HepG2 (cell line): ENCODE results near the gene P2RY8. TPM values are rescaled to one million over a fixed set of nuclear protein-coding genes. Genes with fewer than 3 reads are reported as not detected.

ENCODE experiments used
- ATAC-seq: fragments of 200-7000 bp; cut with Tn5 transposase; 3 replicates; pipeline ENCODE4 v1.9.1; 2020; ENCODE audit warnings: mild to moderate bottlenecking, moderate library complexity
- BruUV-seq: library from RNA; stranded (reverse); fragments of 400-500 nt; replicated peaks from 2 replicates; lab custom pipeline; 2021; lab: Mats Ljungman, UMichigan
- CTCF ChIA-PET: fragments of 300-600 bp; formaldehyde crosslinking; extraction: SDS; loops from one replicate; lab custom pipeline; 2021; ENCODE audit warnings: low total read pairs, inconsistent platforms, low intra/inter-chr PET ratio; lab: Yijun Ruan, JAX
- POLR2A ChIA-PET: fragments of 350-600 bp; sonication (Branson Sonifier 250); formaldehyde crosslinking; loops from one replicate; lab custom pipeline; 2020; ENCODE audit warnings: antibody characterized with exemption, inconsistent platforms; lab: Yijun Ruan, JAX
- DNase-seq: peaks from one replicate; pipeline ENCODE4 v3.0.0-alpha.2; 2015; ENCODE audit warnings: low spot score
- FAIRE-seq: peaks from 3 replicates; lab custom pipeline; 2011; peaks lifted over from hg19 to GRCh38; lab: Jason Lieb, UNC
- H2AFZ ChIP-seq: one replicate; pipeline ENCODE4 v1.6.1; 2011; ENCODE audit warnings: low read length, inconsistent platforms
- H3K27ac ChIP-seq: fragments of 300-600 bp; 3 replicates; pipeline ENCODE4 v1.8.0; 2011; ENCODE audit warnings: mixed run types, mild to moderate bottlenecking, mixed read lengths, low read length, inconsistent platforms; ENCODE audit not compliant: insufficient read depth; ENCODE audit errors: extremely low read length
- H3K27me3 ChIP-seq, 2 experiments: fragments of 200-600 bp in 1 of 2; 2 replicates in 1 of 2; 3 replicates in 1 of 2; pipeline versions ENCODE4 v1.6.0 to v1.8.0; 2011; ENCODE audit warnings: low read length in 2 of 2, mild to moderate bottlenecking in 2 of 2, moderate library complexity in 2 of 2, inconsistent platforms in 1 of 2; ENCODE audit not compliant: insufficient read depth in 2 of 2, control insufficient read depth in 1 of 2
- H3K36me3 ChIP-seq, 2 experiments: fragments of 200-600 bp in 1 of 2; replicated peaks in 1 of 2; 2 replicates in 1 of 2; 3 replicates in 1 of 2; pipeline versions ENCODE4 v1.5.1 to v1.8.0; 2011; ENCODE audit warnings: low read length in 2 of 2, inconsistent platforms in 1 of 2; ENCODE audit not compliant: insufficient read depth in 2 of 2, control insufficient read depth in 1 of 2
- H3K4me1 ChIP-seq: 2 replicates; pipeline ENCODE4 v1.5.1; 2012; ENCODE audit warnings: low read length, inconsistent platforms; ENCODE audit not compliant: insufficient read depth
- H3K4me2 ChIP-seq: 2 replicates; pipeline ENCODE4 v1.6.0; 2011; ENCODE audit warnings: low read depth, low read length, inconsistent platforms
- H3K4me3 ChIP-seq, 3 experiments: fragments of 200-600 bp in 1 of 3; sonication (generic), shearing (Covaris generic) in 1 of 3; replicated peaks in 1 of 3; 2 replicates each; pipeline ENCODE4 v1.5.1; 2011 to 2016; ENCODE audit warnings: low read length in 3 of 3, inconsistent platforms in 2 of 3, low read depth in 2 of 3, mild to moderate bottlenecking in 2 of 3, control low read depth in 1 of 3, mixed read lengths in 1 of 3; ENCODE audit not compliant: insufficient read depth in 1 of 3
- H3K79me2 ChIP-seq: one replicate; pipeline ENCODE4 v1.6.1; 2011; ENCODE audit warnings: low read length, inconsistent platforms; ENCODE audit not compliant: insufficient read depth
- H3K9ac ChIP-seq: 2 replicates; pipeline ENCODE4 v1.6.0; 2011; ENCODE audit warnings: mild to moderate bottlenecking, low read depth, low read length, inconsistent platforms; ENCODE audit not compliant: insufficient read depth
- H3K9me3 ChIP-seq: 2 replicates; pipeline ENCODE4 v1.5.1; 2012; ENCODE audit warnings: mild to moderate bottlenecking, low read length
- H4K20me1 ChIP-seq: 2 replicates; pipeline ENCODE4 v1.6.0; 2011; ENCODE audit warnings: inconsistent platforms, mild to moderate bottlenecking, low read length, moderate library complexity; ENCODE audit not compliant: insufficient read depth
- ATAD3A ChIP-seq: sonication (generic); formaldehyde crosslinking; IDR thresholded peaks from 2 replicates; pipeline ENCODE4 v1.4.0; 2020; ENCODE audit warnings: missing genetic modification reagents
- BRF2 ChIP-seq: sonication (generic); formaldehyde crosslinking; IDR thresholded peaks from 2 replicates; pipeline ENCODE4 v1.8.1; 2022; ENCODE audit warnings: mild to moderate bottlenecking, missing genetic modification reagents
- GMEB2 ChIP-seq: IDR thresholded peaks from 2 replicates; pipeline ENCODE4 v1.6.1; 2016; ENCODE audit warnings: missing biosample characterization, missing genetic modification reagents, low read depth
- HNF4G ChIP-seq, 2 experiments: sonication (generic) in 1 of 2; formaldehyde crosslinking in 1 of 2; IDR thresholded peaks; 2 replicates each; pipeline versions ENCODE4 v1.4.0 to v1.6.1; 2011 to 2020; ENCODE audit warnings: borderline replicate concordance in 2 of 2, low read depth in 2 of 2, mild to moderate bottlenecking in 2 of 2, low read length in 1 of 2, missing genetic modification reagents in 1 of 2, moderate library complexity in 1 of 2
- MXD1 ChIP-seq: sonication (generic); formaldehyde crosslinking; IDR thresholded peaks from 2 replicates; pipeline ENCODE4 v1.4.0; 2020; ENCODE audit warnings: mild to moderate bottlenecking, missing genetic modification reagents
- NCOA1 ChIP-seq: sonication (generic); formaldehyde crosslinking; IDR thresholded peaks from 2 replicates; pipeline ENCODE4 v1.9.0; 2021; ENCODE audit warnings: missing genetic modification reagents
- PAWR ChIP-seq: sonication (generic); formaldehyde crosslinking; IDR thresholded peaks from 2 replicates; pipeline ENCODE4 v1.4.0; 2020; ENCODE audit warnings: missing genetic modification reagents, mild to moderate bottlenecking, borderline replicate concordance
- PCBP2 ChIP-seq: fragments of 200-400 bp; formaldehyde crosslinking; optimal IDR thresholded peaks from 2 replicates; pipeline ENCODE3; 2018; ENCODE audit warnings: low read length, low read depth; ENCODE audit not compliant: poor library complexity, severe bottlenecking
- POLR2A ChIP-seq, 2 experiments: IDR thresholded peaks; 2 replicates each; pipeline ENCODE4 v1.6.1; 2011; ENCODE audit warnings: low read depth in 2 of 2, low read length in 2 of 2, mild to moderate bottlenecking in 1 of 2, moderate library complexity in 1 of 2; ENCODE audit not compliant: insufficient read depth in 1 of 2
- ZNF124 ChIP-seq: sonication (generic); formaldehyde crosslinking; IDR thresholded peaks from 2 replicates; pipeline ENCODE4 v1.4.0; 2020; ENCODE audit warnings: missing genetic modification reagents
- ZNF431 ChIP-seq: sonication (generic); formaldehyde crosslinking; IDR thresholded peaks from 2 replicates; pipeline ENCODE4 v1.9.0; 2022; ENCODE audit warnings: missing genetic modification reagents, low read depth, mild to moderate bottlenecking, borderline replicate concordance
- ZNF546 ChIP-seq: sonication (generic); formaldehyde crosslinking; conservative IDR thresholded peaks from 2 replicates; pipeline ENCODE4 v1.8.1; 2023; ENCODE audit warnings: mild to moderate bottlenecking, missing genetic modification reagents
- ZNF598 ChIP-seq: sonication (generic); formaldehyde crosslinking; IDR thresholded peaks from 2 replicates; pipeline ENCODE4 v1.5.1; 2020; ENCODE audit warnings: mild to moderate bottlenecking, missing genetic modification reagents, borderline replicate concordance
- ZSCAN9 ChIP-seq: IDR thresholded peaks from 2 replicates; pipeline ENCODE4 v1.6.1; 2016; ENCODE audit warnings: borderline replicate concordance
- WGBS: methylation state at CpG from one replicate; pipeline ENCODE4 v1.1.6; 2017; ENCODE audit warnings: low lambda C conversion rate; 5-methylcytosine and 5-hydroxymethylcytosine counted together
- in situ Hi-C: cut with HindIII; loops from 2 replicates; pipeline ENCODE4 v1.10.0; 2017; ENCODE audit warnings: low pct_unique_long_range_greater_than_20kb; ENCODE audit not compliant: extremely low pct_ligation_motif_present
- intact Hi-C: fragments of 100-400 bp; cut with micrococcal nuclease; formaldehyde crosslinking; loops from one replicate; pipeline ENCODE4 v1.10.0; 2022; ENCODE audit not compliant: unreplicated experiment
- polyA plus RNA-seq, 8 experiments: library from polyadenylated mRNA; depleted of rRNA in 3 of 8; stranded (reverse) in 7 of 8; unstranded in 1 of 8; fragments of >200 nt; fragmentation: Illumina TruSeq in 4 of 8; extraction: Trizol in 4 of 8; gene quantifications; 2 replicates each; pipeline versions ENCODE4 v1.2.1 to v1.2.3, GENCODE V29; 2011 to 2016; ENCODE audit warnings: low read depth in 4 of 8, missing spikeins in 1 of 8, mixed read lengths in 1 of 8; ENCODE audit not compliant: insufficient read depth in 1 of 8
- total RNA-seq, 5 experiments: library from RNA; depleted of rRNA; stranded (reverse); fragments of >200 nt; fragmentation: Illumina TruSeq; extraction: Trizol; gene quantifications; 2 replicates each; pipeline ENCODE4 v1.2.3, GENCODE V29; 2016; ENCODE audit warnings: low read depth in 1 of 5

P2RY8 gene
- total and polyA plus RNA-seq, 2 of the 13 experiments (the other 11 are each of a cell fraction or from before 2014, with no cell fraction given), result 1.0 to 1.3 TPM

GRCh38 chrX:1442724-1443367 is 94.1 kb downstream of the P2RY8 start:
- ATAC-seq (no peak), DNase-seq (no peak), FAIRE-seq (no peak)
- TF ChIP-seq ZNF431 (no peak), PCBP2 (no peak), ZNF124 (CRISPR knock-in tag) (no peak), HNF4G (IDR thresholded peaks at IDR 0.05; ENCODE audit: borderline replicate concordance, low read depth, low read length) (no peak), HNF4G (CRISPR knock-in tag; IDR thresholded peaks at IDR 0.05; ENCODE audit: borderline replicate concordance, low read depth) (no peak), ATAD3A (no peak), BRF2 (CRISPR knock-in tag) (no peak), ZNF546 (CRISPR knock-in tag) (no peak), PAWR (CRISPR knock-in tag) (no peak), MXD1 (no peak), NCOA1 (no peak), POLR2A (IDR thresholded peaks at IDR 0.05; ENCODE audit: insufficient read depth in 1 of 2, low read depth in 2 of 2, low read length in 2 of 2) (no peak), ZNF598 (no peak), GMEB2 (CRISPR knock-in tag) (no peak), ZSCAN9 (CRISPR knock-in tag) (no peak)
- H3K27ac ChIP-seq, result no peak overlapping the region
- H2AFZ ChIP-seq, result no peak overlapping the region
- H3K4me1 ChIP-seq, result no peaks in the 10 kb centered on the region
- no peak overlapping the region for H3K9ac ChIP-seq
- H3K9me3 ChIP-seq, result no peaks in the 10 kb centered on the region
- intact Hi-C loops (no loop called here), in situ Hi-C loops (no loop called here)
- BruUV-seq, result no TSS peak
- CTCF ChIA-PET, result no interaction called here
- WGBS, result 88% methylated on average over 32 of the region's 38 CpGs
- H3K4me2 ChIP-seq, result no peak overlapping the region
- H3K36me3 ChIP-seq, result peaks cover 2 to 6% of the 10 kb centered on the region in 2 experiments; a peak in 3 of 5 replicates
- H4K20me1 ChIP-seq, result no peaks in the 10 kb centered on the region
- POLR2A ChIA-PET, result no interaction called here
- no peaks in the 10 kb centered on the region for H3K27me3 ChIP-seq
- no peaks in the 10 kb centered on the region for H3K79me2 ChIP-seq
- H3K4me3 ChIP-seq, result no peak overlapping the region
